IPS-NIHi11 (cell line): ENCODE data around the gene PPIAL4G.
"Not testable (repeated sequence)": the region's sequence is repeated elsewhere in the genome, so short reads cannot be mapped to it uniquely, and the experiment has no call there.

Experiments used
- DNase-seq: peaks from one replicate; pipeline ENCODE4 v3.0.0; 2012; ENCODE audit warnings: mixed read lengths, low spot score

The PPIAL4G gene

GRCh38 chr1:148483029-148483428 lies at the start of gene PPIAL4G:
PPIAL4G (minus strand) TSS chr1:148483302; CDS start chr1:148483252, 50 bp downstream.
- DNase-seq, result not testable (repeated sequence)

DNA sequence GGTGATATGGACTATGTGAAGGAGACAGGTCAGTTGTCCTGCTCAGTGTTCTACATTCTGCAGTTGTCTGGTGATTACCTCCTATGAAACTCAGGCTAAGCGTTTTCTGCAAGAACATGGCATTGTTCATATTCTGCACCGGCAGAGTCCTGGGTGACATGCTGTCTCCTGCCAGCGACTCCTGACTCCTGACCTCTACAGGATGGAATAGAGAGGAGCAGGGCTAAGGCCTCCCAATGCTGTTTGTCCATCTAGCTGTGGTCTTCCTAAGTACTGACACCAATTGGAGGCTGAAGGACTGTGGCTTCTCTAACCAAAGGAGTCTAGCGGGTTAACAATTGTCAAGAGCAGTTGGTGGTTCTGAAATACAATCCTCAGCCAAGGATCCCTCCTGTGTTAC lies 49.1 kb upstream of the PPIAL4G start:
- not testable (repeated sequence) for DNase-seq

GRCh38 chr1:148529101-148529567 lies 46.0 kb upstream of the PPIAL4G start:
- DNase-seq, result not testable (repeated sequence)

DNA sequence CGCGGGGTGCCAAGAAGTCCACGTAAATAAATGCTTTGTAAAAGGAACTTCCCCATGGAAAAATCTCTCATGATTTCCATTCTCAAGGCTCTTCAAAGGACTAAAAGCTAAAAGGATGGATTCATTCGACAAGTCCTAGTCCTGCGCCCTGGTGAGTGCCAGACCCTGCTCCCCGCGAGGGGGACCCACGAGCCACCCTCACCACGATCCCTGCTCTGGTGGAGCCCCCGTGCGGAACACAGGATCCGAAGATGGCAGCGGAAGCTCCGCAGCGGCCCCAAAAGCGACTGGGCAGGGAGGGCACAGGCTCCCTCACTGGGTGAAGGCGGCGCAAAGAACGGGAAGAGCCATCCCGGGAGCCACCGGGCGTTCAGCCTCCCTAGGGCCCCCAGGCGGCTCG lies 45.5 kb upstream of the PPIAL4G start:
- not testable (repeated sequence) for DNase-seq

GRCh38 chr1:148526587-148526986 lies 43.5 kb upstream of the PPIAL4G start:
- not testable (repeated sequence) for DNase-seq

DNA sequence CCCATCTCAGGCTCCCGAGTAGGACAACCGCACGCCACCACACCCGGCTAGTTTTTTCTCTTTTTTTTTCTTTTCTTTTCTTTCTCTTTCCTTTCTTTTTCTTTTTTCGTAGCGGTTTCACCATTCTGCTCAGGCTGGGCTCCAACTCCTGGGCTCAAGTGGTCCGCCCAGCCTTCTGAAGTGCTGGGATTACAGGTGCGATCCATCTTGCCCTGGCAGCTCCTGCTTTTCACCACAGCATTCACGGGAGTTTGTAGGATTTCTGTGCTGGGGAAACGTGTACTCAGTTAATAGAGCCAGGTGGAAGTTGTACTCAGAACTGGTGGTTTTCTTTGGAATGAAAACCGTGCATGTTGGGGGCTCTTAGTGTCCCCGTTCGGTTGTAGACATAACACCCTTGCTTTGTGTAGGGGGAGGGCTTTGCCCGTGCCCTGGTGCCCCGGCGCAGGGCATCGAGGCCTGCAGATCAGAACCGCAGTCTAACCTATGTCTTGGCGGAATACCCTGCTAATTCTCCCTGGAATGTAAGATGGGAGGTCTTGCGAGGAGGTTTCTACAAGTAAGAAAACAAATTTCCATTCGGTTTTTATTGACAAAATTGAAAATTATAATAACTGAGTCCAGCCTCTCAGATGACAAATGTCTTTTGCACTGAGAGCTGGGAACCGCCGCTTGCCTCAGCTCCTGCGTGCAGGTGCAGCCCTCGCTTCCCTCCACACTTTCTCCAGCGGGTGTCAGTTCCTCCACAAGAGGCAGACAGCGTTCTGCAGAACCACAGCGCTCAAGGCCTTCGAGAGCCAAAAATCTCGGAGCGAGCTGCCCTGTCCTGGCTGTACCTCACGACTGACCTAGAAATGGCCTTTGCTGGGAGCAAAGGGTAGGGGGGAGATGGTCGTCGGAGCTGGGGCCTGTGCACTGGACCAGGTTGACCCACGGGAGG lies 40.4 kb upstream of the PPIAL4G start:
- DNase-seq, result not testable (repeated sequence)

- DNase-seq, result peak; percentile 64
Measured at GRCh38 chr1:148522561-148523204, 39.6 kb upstream of the PPIAL4G start.

DNA sequence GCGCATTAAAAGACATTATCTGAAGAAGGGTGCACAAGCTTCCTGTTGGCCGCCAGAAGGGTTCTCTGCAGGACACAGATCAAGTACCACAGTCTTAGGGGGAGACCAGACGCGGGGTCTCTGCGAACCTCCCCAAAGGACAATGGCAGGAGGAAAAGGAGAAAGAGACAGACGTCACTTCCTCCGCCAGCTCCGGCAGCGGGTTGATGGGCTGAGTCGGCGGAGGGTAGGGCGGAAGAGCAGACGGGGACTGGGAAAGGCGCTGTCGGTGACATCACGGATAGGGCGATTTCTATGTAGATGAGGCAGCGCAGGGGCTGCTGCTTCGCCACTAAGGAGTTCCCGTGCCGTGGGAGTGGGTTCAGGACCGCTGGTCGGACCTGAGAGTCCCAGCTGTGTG lies 39.0 kb upstream of the PPIAL4G start:
- DNase-seq, result not testable (repeated sequence)

DNA sequence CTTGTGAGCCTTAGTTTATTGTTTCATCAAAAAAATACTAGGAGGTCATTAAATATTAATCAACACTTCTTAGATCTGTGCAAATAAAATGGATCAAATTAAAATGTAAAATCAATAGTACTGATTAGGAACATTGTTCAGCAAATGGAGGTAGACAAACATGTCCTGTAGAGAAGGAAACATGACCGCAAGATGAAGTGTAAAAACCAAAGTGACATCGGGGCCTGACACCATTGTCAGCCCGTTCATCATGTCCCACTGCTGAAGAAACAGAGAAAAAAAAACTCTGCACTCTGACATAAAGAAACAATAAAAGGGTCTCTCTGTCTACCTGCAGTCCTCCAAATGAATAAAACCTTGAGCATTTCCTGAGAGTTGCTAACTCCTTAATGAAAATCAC lies 31.2 kb upstream of the PPIAL4G start:
- not testable (repeated sequence) for DNase-seq

GRCh38 chr1:148512571-148513184 lies 29.6 kb upstream of the PPIAL4G start:
- DNase-seq, result not testable (repeated sequence)

- not testable (repeated sequence) for DNase-seq
Measured at GRCh38 chr1:148493933-148494332, 10.8 kb upstream of the PPIAL4G start.

DNA sequence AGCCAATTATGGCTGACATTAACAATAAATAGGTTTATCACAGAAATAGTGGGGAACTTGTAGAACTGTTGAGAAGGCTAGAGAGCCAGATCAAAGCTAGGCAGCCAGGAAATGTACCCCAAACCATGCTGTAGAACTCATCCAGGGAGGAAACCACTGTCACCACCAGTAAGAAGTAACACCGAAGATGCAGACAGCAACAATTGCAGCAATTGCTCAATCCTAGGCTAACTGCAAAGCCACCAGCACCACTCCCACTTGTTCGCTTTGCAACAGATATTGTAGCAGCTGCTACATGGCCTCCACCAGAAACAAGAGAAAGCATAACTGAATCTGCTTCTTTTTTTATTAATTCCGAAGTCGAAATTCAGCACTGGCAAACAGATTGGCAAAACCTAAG lies 2.0 kb downstream of the PPIAL4G start:
- not testable (repeated sequence) for DNase-seq

DNA sequence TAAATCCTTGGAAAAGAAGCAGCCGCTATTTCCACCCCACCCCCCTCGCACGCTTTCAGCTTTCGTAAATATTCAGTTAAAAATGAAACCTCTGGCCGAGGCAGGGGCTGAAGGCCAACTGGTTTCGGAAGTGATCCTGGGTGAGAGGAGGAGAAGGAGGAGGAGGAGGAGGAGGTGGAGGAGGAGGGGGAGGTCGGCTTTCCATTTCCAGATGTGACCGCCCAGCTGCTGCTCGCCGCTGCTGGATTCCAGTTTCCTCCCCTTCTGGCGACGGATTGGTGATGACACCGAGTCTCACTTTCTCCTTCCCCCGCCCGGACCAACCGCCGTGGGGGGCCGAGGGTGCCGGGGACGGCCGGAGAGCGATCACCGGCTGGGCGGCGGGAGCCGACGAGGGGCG lies 23.4 kb downstream of the PPIAL4G start:
- not testable (repeated sequence) for DNase-seq

- peak; percentile 10 for DNase-seq
Measured at GRCh38 chr1:148458901-148459581, 24.1 kb downstream of the PPIAL4G start.

- not testable (repeated sequence) for DNase-seq
Measured at GRCh38 chr1:148458398-148458797, 24.7 kb downstream of the PPIAL4G start.

DNA sequence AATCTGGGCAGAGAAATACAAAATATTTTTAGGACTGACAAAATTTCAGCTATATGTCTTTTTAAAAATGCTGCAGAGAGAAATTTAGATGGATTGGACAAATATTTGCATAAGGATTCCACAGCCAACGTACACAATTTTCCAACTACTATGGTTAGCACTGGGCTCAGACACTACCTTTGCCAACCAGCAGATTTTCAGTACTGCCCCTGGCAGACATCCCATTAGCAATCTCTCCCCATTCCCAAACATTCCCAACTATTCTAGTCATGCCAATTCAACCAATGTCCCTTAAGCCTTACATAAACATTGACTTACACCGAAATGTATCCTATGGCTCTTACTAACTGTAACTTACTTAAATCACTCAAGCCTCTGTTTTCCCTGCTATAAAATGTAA lies 30.3 kb downstream of the PPIAL4G start:
- not testable (repeated sequence) for DNase-seq

GRCh38 chr1:148439654-148440325 lies 43.3 kb downstream of the PPIAL4G start:
- DNase-seq, result not testable (repeated sequence)

DNA sequence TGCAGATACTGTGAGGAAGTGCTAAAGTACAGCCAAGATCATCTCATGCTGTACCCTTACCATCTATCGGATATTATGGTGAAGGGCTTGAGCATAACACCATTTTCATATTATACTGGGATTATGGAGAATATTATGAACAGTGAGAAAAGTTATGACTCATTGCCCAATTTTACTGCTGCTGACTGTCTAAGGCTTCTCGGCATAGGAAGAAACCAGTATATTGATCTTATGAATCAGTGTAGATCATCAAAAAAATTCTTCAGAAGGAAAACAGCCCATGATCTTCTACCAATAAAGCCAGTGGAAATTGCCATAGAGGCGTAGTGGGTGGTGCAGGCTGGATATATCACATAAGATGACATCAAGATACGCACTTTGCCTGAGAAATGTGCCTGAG lies 47.7 kb downstream of the PPIAL4G start:
- no peak for DNase-seq

DNA sequence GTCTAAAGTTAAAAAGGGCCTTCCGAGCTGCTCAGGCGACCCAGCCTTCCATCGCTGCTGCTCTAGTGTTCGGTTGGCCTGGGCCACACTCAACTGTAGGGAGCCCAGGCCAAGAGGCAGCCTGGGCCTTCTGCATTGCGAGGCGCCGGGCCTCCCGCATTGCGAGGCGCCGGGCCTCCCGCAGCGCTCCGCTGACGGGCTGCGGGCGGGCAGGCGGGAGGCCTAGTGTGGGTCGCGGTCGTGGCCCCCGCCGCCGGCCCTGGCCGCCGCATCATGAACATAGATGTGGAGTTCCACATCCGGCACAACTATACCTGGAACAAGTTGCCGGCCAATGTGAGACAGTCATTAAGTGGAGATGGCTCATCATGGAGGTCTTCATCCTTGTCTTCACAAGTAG lies 48.3 kb downstream of the PPIAL4G start:
- no peak for DNase-seq

GRCh38 chr1:148432916-148433317 lies 50.2 kb downstream of the PPIAL4G start:
- not testable (repeated sequence) for DNase-seq
